ENCODE data around the gene IFFO2.

GRCh38 chr1:18927654-18928272 lies 28.7 kb downstream of the IFFO2 start:
- TF ChIP-seq EZH2phosphoT487 (IDR thresholded peaks at IDR 0.05; ENCODE audit: borderline replicate concordance) (no peak), CTCF (conservative IDR thresholded peaks at IDR 0.05; ENCODE audit: low read length) (no peak)

Data from Loucy (cell line).